ENCODE results near the gene MKNK1.

DNA sequence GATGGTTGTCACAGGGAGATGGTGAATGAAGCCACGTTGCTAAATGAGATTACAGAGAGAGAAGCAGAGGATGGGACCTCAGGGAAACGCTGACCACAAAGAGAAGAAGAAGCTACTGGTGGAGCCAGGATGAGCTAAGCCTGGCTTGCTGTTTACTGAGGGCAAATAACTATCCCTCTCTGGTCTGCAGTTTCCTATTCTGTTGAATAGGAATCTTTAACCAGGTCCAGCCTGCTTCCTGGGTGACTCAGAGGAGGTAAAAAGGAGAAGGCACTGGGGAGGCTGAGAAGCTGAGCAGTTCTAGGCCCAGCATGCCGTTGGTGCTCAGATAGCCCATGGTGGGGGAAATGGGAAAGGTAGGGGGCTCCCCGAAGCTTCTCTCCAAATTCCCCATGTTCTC, 84.9 kb downstream of the MKNK1 start:
- TF ChIP-seq POLR2A (IDR thresholded peaks at IDR 0.05; ENCODE audit: low read depth, low read length), result no peak
- TF ChIP-seq, protein P1, sequence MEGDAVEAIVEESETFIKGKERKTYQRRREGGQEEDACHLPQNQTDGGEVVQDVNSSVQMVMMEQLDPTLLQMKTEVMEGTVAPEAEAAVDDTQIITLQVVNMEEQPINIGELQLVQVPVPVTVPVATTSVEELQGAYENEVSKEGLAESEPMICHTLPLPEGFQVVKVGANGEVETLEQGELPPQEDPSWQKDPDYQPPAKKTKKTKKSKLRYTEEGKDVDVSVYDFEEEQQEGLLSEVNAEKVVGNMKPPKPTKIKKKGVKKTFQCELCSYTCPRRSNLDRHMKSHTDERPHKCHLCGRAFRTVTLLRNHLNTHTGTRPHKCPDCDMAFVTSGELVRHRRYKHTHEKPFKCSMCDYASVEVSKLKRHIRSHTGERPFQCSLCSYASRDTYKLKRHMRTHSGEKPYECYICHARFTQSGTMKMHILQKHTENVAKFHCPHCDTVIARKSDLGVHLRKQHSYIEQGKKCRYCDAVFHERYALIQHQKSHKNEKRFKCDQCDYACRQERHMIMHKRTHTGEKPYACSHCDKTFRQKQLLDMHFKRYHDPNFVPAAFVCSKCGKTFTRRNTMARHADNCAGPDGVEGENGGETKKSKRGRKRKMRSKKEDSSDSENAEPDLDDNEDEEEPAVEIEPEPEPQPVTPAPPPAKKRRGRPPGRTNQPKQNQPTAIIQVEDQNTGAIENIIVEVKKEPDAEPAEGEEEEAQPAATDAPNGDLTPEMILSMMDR (conservative IDR thresholded peaks at IDR 0.05; ENCODE audit: low read depth, low read length), result no peak
- TF ChIP-seq CEBPB (IDR thresholded peaks at IDR 0.05; ENCODE audit: low read depth, low read length), result no peak
- no peak for TF ChIP-seq FOS (IDR thresholded peaks at IDR 0.05; ENCODE audit: low read depth, low read length)
- no peak for TF ChIP-seq RAD21 (IDR thresholded peaks at IDR 0.05; ENCODE audit: low read length)
- TF ChIP-seq, protein P2, sequence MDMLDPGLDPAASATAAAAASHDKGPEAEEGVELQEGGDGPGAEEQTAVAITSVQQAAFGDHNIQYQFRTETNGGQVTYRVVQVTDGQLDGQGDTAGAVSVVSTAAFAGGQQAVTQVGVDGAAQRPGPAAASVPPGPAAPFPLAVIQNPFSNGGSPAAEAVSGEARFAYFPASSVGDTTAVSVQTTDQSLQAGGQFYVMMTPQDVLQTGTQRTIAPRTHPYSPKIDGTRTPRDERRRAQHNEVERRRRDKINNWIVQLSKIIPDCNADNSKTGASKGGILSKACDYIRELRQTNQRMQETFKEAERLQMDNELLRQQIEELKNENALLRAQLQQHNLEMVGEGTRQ (IDR thresholded peaks at IDR 0.05; ENCODE audit: low read depth, low read length), result no peak
- no peak for TF ChIP-seq MXI1 (IDR thresholded peaks at IDR 0.05; ENCODE audit: borderline replicate concordance, low read depth, low read length)
- no peak for TF ChIP-seq RCOR1 (IDR thresholded peaks at IDR 0.05; ENCODE audit: insufficient replicate concordance, low read length)
- no peak for TF ChIP-seq RFX5 (IDR thresholded peaks at IDR 0.05; ENCODE audit: low read depth, low read length)

Data from IMR-90 (cell line).